IPS DF 6.9 (cell line): ENCODE measurements around the gene GP1BB.
"Not testable (repeated sequence)": the region's sequence is repeated elsewhere in the genome, so short reads cannot be mapped to it uniquely, and the experiment has no call there.

Experiments used
- DNase-seq: peaks from one replicate; pipeline ENCODE4 v3.0.0-alpha.2; 2013; ENCODE audit warnings: low read depth, low spot score
- H3K27ac ChIP-seq: one replicate; pipeline ENCODE4 v1.5.1; 2013; ENCODE audit warnings: low read length, control low read depth
- H3K27me3 ChIP-seq: 2 replicates; pipeline ENCODE4 v1.6.1; 2013; ENCODE audit warnings: mild to moderate bottlenecking, low read length; ENCODE audit not compliant: control insufficient read depth, insufficient read depth
- H3K36me3 ChIP-seq: 2 replicates; pipeline ENCODE4 v1.6.1; 2013; ENCODE audit warnings: low read length; ENCODE audit not compliant: control insufficient read depth, insufficient read depth
- H3K4me1 ChIP-seq: 2 replicates; pipeline ENCODE4 v1.6.1; 2013; ENCODE audit warnings: low read length; ENCODE audit not compliant: control insufficient read depth, insufficient read depth
- H3K4me3 ChIP-seq: 2 replicates; pipeline ENCODE4 v1.5.1; 2013; ENCODE audit warnings: mild to moderate bottlenecking, low read length
- H3K9me3 ChIP-seq: 2 replicates; pipeline ENCODE4 v1.6.1; 2013; ENCODE audit warnings: low read length, inconsistent platforms; ENCODE audit not compliant: control insufficient read depth, insufficient read depth
- WGBS: extraction: QIAGEN DNeasy Blood & Tissue Kit; methylation state at CpG from one replicate; pipeline ENCODE4 v1.1.7; 2013; ENCODE audit warnings: mixed read lengths, missing lambda C conversion rate; ENCODE audit not compliant: insufficient read length, insufficient coverage; 5-methylcytosine and 5-hydroxymethylcytosine counted together

The GP1BB gene

DNA sequence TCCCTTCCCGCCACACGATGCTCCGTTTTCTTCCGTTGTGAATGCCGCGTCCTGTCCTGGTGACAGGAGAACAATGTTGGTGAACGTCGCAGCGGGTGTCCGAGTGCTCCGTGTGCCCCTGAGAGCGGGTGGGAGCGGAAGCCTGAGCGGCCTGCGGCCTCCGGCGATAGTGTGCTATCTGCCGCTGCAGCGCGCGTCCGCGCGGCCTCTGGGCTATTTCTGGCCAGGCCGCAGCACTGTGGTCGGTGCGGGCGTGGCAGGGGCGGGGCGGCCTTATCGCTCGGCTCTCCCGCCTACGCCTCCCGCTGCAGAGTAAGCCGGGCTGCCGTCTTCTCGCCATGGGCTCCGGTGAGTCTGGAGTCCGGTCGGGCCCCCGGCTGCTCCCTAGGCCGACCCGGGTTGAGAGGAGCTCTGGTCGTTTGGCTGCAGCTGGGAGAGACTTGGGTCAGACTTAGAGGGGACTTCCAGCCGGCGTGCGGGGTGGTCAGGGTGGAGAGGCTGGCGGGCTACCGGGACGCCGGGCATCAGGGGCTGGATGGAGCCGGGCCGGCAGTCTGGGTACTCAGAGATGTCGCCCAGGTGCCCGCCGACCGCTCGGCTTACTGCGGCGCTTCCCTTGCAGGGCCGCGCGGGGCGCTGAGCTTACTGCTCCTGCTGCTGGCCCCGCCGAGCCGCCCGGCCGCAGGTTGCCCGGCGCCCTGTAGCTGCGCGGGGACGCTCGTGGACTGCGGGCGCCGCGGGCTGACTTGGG lies at the start of gene GP1BB:
TSS of gene GP1BB (plus strand) at position 308 of the 751 bp plus-strand sequence. CDS start at position 339, 31 bp downstream.
- Histone ChIP-seq H3K4me3 (peak within 1 kb of the TSS; percentile 16; the same call in 1 of the 2 replicates), H3K27ac (no peak within 1 kb of the TSS)
- no peak for DNase-seq

DNA sequence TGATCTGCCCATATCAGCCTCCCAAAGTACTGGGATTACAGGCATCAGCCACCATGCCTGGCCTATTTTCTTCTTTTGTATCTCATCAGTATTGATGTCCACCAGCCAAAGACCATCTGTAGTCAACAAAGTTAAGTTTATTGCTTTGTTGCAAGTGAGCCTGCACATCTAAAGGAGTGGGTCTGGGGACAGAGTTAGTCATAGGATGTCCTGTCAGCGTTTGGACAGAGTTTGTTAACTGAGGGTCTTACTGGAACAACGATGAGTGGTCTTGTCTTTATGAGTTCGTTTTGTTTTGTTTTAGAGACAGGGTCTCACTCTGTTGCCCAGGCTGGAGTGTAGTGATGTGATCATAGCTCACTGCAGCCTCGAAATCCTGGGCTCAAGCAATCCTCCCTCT lies 49.7 kb upstream of the GP1BB start:
- H3K27ac ChIP-seq, result no peak overlapping the region
- no peaks in the 10 kb centered on the region for H3K27me3 ChIP-seq
- no peaks in the 10 kb centered on the region; the same call in 1 of the 2 replicates for H3K4me1 ChIP-seq
- no peak for DNase-seq
- no peaks in the 10 kb centered on the region for H3K9me3 ChIP-seq
- no CpG with 5 or more reads among the region's 4 CpGs for WGBS
- H3K36me3 ChIP-seq, result no peaks in the 10 kb centered on the region
- H3K4me3 ChIP-seq, result no peak overlapping the region

More for the DNA sequence above, at the start of gene GP1BB:
- WGBS, result no CpG with 5 or more reads among the region's 80 CpGs
- H3K4me1 ChIP-seq, result peaks cover 11% of the 10 kb centered on the region
- peaks cover 80% of the 10 kb centered on the region for H3K27me3 ChIP-seq
- H3K9me3 ChIP-seq, result no peaks in the 10 kb centered on the region
- no peaks in the 10 kb centered on the region; the same call in 1 of the 2 replicates for H3K36me3 ChIP-seq

DNA sequence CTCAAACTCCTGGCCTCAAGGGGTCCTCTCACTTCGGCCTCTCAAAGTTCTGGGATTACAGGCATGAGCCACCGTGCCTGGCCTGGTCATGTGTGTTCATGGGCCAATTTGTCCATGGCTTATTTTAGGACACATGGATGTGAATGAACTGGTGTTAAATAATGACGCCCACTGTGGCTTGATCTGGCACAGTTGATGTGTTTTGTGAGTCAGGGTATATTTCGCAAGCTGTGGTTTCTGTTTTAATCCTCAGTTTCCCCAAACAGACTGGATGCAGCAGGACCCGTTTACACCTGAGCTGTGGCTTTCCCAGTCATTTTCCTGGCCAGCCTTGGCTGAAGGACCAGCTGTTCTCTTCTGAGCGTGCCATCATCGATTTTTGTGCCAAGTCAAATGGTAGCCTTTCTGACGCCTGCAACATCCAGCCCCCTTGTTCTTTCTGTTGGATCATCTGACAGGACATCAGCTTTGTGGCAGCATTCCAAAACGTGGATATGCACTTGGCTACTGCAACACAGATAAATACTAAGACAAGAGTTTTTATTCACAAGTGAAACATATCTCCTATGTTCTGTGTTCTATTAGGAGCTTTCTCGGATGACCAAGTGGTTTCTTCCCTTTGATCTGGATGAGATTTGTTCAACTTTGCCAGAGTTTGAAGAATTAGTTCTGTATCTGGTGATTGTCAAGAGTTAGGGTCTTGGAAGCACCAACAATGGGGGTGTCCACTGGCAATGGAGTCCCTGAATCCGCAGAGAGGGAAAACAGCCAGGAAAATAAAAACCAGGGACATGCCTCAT lies 49.0 kb upstream of the GP1BB start:
- no CpG with 5 or more reads among the region's 11 CpGs for whole genome bisulfite sequencing

DNA sequence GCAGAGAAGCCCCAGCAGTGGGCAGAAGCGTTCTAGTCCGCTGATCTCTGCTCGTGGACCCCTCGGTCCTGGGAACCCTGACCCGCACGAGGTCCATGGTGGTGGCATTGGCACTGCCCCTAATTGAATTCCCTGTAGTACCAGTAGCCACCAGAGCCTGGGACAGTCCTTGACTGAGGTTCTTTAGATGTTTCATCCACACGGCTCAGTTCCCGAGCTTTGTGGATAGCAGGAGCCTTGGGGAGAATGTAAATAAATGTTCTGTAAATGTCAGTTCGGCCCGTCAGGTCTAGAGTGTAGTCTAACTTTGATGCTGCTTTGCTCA lies 48.4 kb upstream of the GP1BB start:
- H3K36me3 ChIP-seq, result no peaks in the 10 kb centered on the region
- H3K9me3 ChIP-seq, result no peaks in the 10 kb centered on the region
- no CpG with 5 or more reads among the region's 10 CpGs for WGBS
- H3K27me3 ChIP-seq, result no peaks in the 10 kb centered on the region
- H3K4me3 ChIP-seq, result no peak overlapping the region
- DNase-seq, result no peak
- H3K4me1 ChIP-seq, result peaks cover 4% of the 10 kb centered on the region
- H3K27ac ChIP-seq, result no peak overlapping the region

More for the DNA sequence above, 49.0 kb upstream of the GP1BB start:
- no peak overlapping the region for H3K27ac ChIP-seq
- no peaks in the 10 kb centered on the region for H3K36me3 ChIP-seq
- no peak for DNase-seq
- peaks cover 2% of the 10 kb centered on the region for H3K4me1 ChIP-seq
- H3K27me3 ChIP-seq, result no peaks in the 10 kb centered on the region
- no peak overlapping the region for H3K4me3 ChIP-seq
- H3K9me3 ChIP-seq, result no peaks in the 10 kb centered on the region

- no peaks in the 10 kb centered on the region for H3K9me3 ChIP-seq
- no peaks in the 10 kb centered on the region for H3K36me3 ChIP-seq
- WGBS, result no CpG with 5 or more reads among the region's 7 CpGs
- peaks cover 4% of the 10 kb centered on the region for H3K4me1 ChIP-seq
- H3K27ac ChIP-seq, result no peak overlapping the region
- no peak for DNase-seq
- no peak overlapping the region for H3K4me3 ChIP-seq
- no peaks in the 10 kb centered on the region for H3K27me3 ChIP-seq
Measured at GRCh38 chr22:19675428-19675827, 47.9 kb upstream of the GP1BB start.

- not testable (repeated sequence) for H3K27ac ChIP-seq, H3K4me3 ChIP-seq, H3K9me3 ChIP-seq, DNase-seq, H3K27me3 ChIP-seq, H3K4me1 ChIP-seq, H3K36me3 ChIP-seq
- WGBS, result no CpG with 5 or more reads among the region's 1 CpG
Measured at GRCh38 chr22:19676437-19676836, 46.9 kb upstream of the GP1BB start.

GRCh38 chr22:19678949-19679521 lies 44.3 kb upstream of the GP1BB start:
- no peak overlapping the region for H3K27ac ChIP-seq
- H3K36me3 ChIP-seq, result no peaks in the 10 kb centered on the region
- no peak overlapping the region for H3K4me3 ChIP-seq
- H3K27me3 ChIP-seq, result no peaks in the 10 kb centered on the region
- DNase-seq, result no peak
- WGBS, result no CpG with 5 or more reads among the region's 11 CpGs
- H3K4me1 ChIP-seq, result peaks cover 4% of the 10 kb centered on the region
- no peaks in the 10 kb centered on the region for H3K9me3 ChIP-seq

DNA sequence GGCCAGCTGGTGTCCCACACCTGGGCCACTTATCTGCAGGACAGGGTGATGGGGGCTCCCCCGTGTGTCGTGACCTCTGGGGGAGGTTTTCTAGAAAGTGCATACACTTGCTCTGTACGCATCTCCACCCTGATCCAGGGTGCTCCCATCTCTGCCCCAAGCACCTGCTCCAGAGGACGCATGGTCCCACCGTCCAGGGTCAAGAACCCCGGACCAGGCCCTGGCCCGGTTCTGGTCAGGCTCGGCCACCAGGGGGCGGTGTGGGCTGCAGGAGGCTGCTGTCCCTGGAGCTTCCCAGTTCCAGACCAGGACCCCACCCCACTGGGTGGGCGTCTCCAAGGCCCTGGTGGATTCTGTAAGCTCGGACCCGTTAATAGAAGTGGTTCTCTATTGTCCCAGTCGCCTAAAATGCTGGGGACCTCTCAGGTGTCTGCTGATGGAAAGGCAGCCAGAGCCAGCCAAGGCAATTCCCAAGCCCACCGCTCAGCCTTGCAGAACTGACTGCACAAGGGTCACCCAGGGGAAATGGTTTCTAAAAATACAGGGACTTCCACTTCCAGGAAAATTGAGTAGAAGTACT lies 43.7 kb upstream of the GP1BB start:
- H3K27ac ChIP-seq, result no peak overlapping the region
- peaks cover 4% of the 10 kb centered on the region for H3K4me1 ChIP-seq
- no CpG with 5 or more reads among the region's 14 CpGs for WGBS
- no peaks in the 10 kb centered on the region for H3K36me3 ChIP-seq
- DNase-seq, result no peak
- H3K4me3 ChIP-seq, result no peak overlapping the region
- H3K27me3 ChIP-seq, result no peaks in the 10 kb centered on the region
- H3K9me3 ChIP-seq, result no peaks in the 10 kb centered on the region

- no CpG with 5 or more reads among the region's 16 CpGs for WGBS
- Histone ChIP-seq H3K27ac (no peak overlapping the region), H3K9me3 (no peaks in the 10 kb centered on the region), H3K4me1 (peaks cover 4% of the 10 kb centered on the region), H3K4me3 (no peak overlapping the region), H3K27me3 (no peaks in the 10 kb centered on the region), H3K36me3 (no peaks in the 10 kb centered on the region)
- DNase-seq, result no peak
Measured at GRCh38 chr22:19680287-19680881, 43.0 kb upstream of the GP1BB start.
